ENCODE data around the gene RYR2.

DNA sequence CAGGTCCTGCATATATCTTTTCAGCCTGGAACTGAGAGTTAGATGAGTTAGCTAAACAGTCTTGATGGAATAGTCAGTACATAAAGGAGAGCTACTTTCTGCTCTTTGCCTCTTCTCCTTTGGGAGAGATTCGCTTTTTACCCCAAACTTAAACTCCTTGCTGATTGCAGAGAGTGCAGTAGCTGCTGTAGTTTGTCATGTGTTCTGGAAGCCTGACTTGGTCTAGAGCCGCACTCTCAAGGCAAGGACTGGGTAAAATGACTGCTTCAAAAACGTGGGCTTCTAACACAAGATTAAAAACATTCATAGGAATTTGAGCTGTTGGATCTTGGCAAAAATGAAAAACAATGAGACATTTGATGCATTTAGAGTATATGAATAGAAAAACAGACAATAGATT lies 351.6 kb downstream of the RYR2 start:
- TF ChIP-seq POLR2A (IDR thresholded peaks at IDR 0.05), result no peak
- TF ChIP-seq, protein P1, sequence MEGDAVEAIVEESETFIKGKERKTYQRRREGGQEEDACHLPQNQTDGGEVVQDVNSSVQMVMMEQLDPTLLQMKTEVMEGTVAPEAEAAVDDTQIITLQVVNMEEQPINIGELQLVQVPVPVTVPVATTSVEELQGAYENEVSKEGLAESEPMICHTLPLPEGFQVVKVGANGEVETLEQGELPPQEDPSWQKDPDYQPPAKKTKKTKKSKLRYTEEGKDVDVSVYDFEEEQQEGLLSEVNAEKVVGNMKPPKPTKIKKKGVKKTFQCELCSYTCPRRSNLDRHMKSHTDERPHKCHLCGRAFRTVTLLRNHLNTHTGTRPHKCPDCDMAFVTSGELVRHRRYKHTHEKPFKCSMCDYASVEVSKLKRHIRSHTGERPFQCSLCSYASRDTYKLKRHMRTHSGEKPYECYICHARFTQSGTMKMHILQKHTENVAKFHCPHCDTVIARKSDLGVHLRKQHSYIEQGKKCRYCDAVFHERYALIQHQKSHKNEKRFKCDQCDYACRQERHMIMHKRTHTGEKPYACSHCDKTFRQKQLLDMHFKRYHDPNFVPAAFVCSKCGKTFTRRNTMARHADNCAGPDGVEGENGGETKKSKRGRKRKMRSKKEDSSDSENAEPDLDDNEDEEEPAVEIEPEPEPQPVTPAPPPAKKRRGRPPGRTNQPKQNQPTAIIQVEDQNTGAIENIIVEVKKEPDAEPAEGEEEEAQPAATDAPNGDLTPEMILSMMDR (IDR thresholded peaks at IDR 0.05), result no peak
